ENCODE data around the gene HOXD11. TPM values are rescaled to one million over a fixed set of nuclear protein-coding genes. Genes with fewer than 3 reads are reported as not detected.

The HOXD11 gene
- total RNA-seq, 1 donor = not detected

- no peak for TF ChIP-seq CTCF (IDR thresholded peaks at IDR 0.05; ENCODE audit: insufficient read depth, low read length)
- DNase-seq (ENCODE audit: low read depth) = no peak
- H3K4me3 ChIP-seq (ENCODE audit: low read depth, low read length) = no peak within 1 kb of the TSS
Observed at GRCh38 chr2:176099728-176100546, 7.1 kb upstream of the HOXD11 start, which contains the start of gene HOXD12. TSS of gene HOXD12 (plus strand) at chr2:176099795. CDS start at chr2:176099802, 7 bp downstream.

- H3K4me3 ChIP-seq (ENCODE audit: low read depth, low read length) = no peak overlapping the region
- no peak for TF ChIP-seq CTCF (IDR thresholded peaks at IDR 0.05; ENCODE audit: insufficient read depth, low read length)
- DNase-seq (ENCODE audit: low read depth) = no peak
Observed at GRCh38 chr2:176100547-176101140, 6.4 kb upstream of the HOXD11 start.

- no peak for DNase-seq (ENCODE audit: low read depth)
- no peak overlapping the region for H3K4me3 ChIP-seq (ENCODE audit: low read depth, low read length)
- TF ChIP-seq CTCF (IDR thresholded peaks at IDR 0.05; ENCODE audit: insufficient read depth, low read length) = no peak
Observed at GRCh38 chr2:176101216-176101830, 5.8 kb upstream of the HOXD11 start.

- H3K4me3 ChIP-seq (ENCODE audit: low read depth, low read length) = no peak overlapping the region
- no peak for TF ChIP-seq CTCF (IDR thresholded peaks at IDR 0.05; ENCODE audit: insufficient read depth, low read length)
- no peak for DNase-seq (ENCODE audit: low read depth)
Observed at GRCh38 chr2:176101842-176102241, 5.2 kb upstream of the HOXD11 start.

- DNase-seq (ENCODE audit: low read depth) = no peak
- TF ChIP-seq CTCF (IDR thresholded peaks at IDR 0.05; ENCODE audit: insufficient read depth, low read length) = no peak
- H3K4me3 ChIP-seq (ENCODE audit: low read depth, low read length) = no peak overlapping the region
Observed at GRCh38 chr2:176102309-176102866, 4.7 kb upstream of the HOXD11 start.

- H3K4me3 ChIP-seq (ENCODE audit: low read depth, low read length) = no peak overlapping the region
- no peak for TF ChIP-seq CTCF (IDR thresholded peaks at IDR 0.05; ENCODE audit: insufficient read depth, low read length)
- no peak for DNase-seq (ENCODE audit: low read depth)
Observed at GRCh38 chr2:176103194-176103593, 3.9 kb upstream of the HOXD11 start.

Data from fibroblast of the aortic adventitia (primary cell).